AG09309 (cell line): ENCODE measurements around the gene TMUB1.

Experiments used
- DNase-seq: peaks from one replicate; pipeline ENCODE4 v3.0.0-alpha.2; 2010; ENCODE audit warnings: low read depth
- H3K4me3 ChIP-seq: 2 replicates; pipeline ENCODE4 v1.5.1; 2011; ENCODE audit warnings: mild to moderate bottlenecking, low read depth, low read length, moderate library complexity; ENCODE audit not compliant: control insufficient read depth
- TF ChIP-seq, protein P1 (sequence below): IDR thresholded peaks from 2 replicates; pipeline ENCODE4 v1.5.1; 2011; ENCODE audit warnings: mild to moderate bottlenecking, low read depth, low read length, inconsistent platforms; ENCODE audit not compliant: insufficient read depth, control insufficient read depth; ENCODE audit errors: missing control alignments

The TMUB1 gene

DNA sequence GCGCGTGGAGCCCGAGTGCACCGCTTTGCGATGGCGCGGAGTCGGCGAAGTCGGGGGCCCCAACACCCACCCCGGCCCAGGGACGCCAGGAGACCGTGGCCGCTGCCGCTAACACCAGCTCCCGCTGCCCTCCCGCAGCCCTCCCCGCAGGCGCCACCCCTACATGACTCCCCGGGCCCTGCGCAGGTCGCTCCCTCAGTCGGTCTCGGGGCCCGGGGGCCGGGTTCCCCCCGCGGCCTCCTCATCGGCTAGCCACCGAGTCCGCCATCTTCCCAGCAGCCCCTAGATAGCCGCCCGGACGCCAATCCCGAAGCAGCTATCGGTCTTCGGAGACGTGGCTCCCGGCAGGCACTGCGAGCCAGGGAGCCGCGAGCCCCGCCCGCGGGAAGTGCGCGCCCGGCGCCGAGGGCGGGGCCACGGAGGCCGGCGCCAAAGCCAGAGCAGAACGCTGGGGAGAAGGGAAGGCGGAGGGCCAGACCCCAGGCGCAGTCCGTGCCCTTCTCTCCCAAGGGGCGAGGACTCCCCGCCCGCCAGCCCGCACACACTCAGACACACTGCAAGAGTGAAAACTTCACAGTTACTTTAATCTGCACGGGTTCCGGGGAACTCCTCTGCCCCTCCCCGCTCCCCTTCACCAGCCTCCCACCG is 2.6 kb downstream of the TMUB1 start, which contains the start of gene FASTK:
TSS of gene FASTK (minus strand) at position 288 of the 648 bp plus-strand sequence. CDS start at position 245, 43 bp downstream.
- H3K4me3 ChIP-seq: peak within 1 kb of the TSS; percentile 96
- peak; percentile 46 for DNase-seq
- TF ChIP-seq, protein P1, sequence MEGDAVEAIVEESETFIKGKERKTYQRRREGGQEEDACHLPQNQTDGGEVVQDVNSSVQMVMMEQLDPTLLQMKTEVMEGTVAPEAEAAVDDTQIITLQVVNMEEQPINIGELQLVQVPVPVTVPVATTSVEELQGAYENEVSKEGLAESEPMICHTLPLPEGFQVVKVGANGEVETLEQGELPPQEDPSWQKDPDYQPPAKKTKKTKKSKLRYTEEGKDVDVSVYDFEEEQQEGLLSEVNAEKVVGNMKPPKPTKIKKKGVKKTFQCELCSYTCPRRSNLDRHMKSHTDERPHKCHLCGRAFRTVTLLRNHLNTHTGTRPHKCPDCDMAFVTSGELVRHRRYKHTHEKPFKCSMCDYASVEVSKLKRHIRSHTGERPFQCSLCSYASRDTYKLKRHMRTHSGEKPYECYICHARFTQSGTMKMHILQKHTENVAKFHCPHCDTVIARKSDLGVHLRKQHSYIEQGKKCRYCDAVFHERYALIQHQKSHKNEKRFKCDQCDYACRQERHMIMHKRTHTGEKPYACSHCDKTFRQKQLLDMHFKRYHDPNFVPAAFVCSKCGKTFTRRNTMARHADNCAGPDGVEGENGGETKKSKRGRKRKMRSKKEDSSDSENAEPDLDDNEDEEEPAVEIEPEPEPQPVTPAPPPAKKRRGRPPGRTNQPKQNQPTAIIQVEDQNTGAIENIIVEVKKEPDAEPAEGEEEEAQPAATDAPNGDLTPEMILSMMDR: no peak

GRCh38 chr7:151080067-151080521 is 3.2 kb downstream of the TMUB1 start:
- no peak for DNase-seq
- peak overlapping the region; percentile 96 for H3K4me3 ChIP-seq
- TF ChIP-seq, protein P1: no peak

GRCh38 chr7:151079199-151079910 is 3.9 kb downstream of the TMUB1 start:
- peak overlapping the region; percentile 96 for H3K4me3 ChIP-seq
- no peak for DNase-seq
- TF ChIP-seq, protein P1: no peak

GRCh38 chr7:151078233-151079040 is 4.9 kb downstream of the TMUB1 start:
- TF ChIP-seq, protein P1: no peak

GRCh38 chr7:151077705-151078232 is 5.5 kb downstream of the TMUB1 start:
- no peak for DNase-seq
- H3K4me3 ChIP-seq: no peak overlapping the region
- TF ChIP-seq, protein P1: no peak

More at GRCh38 chr7:151078233-151079040, 4.9 kb downstream of the TMUB1 start:
- H3K4me3 ChIP-seq: no peak overlapping the region
- DNase-seq: no peak

DNA sequence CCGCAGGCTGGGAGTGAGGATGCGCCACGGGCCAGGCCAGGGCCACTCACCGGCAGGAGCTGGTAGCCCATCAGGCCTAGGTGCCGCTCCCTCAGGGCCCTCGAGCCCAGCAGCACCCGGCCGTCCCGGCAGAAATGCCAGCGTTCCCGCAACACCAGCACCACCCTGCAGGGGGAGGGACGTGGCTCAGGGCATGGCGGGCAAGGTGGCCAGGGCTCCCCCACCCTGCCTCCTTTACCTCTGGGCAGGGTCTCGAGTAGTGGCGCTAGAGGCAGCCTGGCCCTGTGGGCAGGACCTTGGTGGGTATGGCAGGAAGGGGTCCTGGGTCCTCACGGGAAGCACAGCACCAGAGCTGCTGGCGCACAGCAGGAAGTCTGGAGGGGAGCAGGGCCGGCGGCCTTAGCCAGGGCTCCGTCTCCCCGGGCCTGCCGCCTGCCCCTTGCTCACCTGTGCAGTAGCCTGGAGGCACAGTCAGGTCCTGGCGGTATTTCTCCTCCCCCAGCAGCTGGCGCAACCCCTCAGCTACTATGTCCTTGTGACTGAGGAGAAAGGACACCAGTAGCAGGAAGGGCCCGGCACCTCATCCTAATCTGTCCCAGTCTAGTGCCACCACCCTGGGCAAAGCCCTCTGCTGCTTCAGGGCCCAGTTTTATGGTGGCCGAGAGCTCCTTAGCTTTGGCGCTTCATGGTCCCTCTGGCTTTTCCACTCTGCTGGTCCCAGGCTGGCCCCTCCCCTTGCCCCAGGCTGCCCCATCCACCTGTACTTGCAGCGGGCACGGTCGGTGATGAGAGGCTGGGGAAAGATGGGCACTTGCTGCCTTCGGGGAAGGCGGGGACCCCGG is 6.2 kb downstream of the TMUB1 start:
- DNase-seq: no peak
- H3K4me3 ChIP-seq: no peak overlapping the region
- TF ChIP-seq, protein P1: peak; percentile 56
